Measurements from ENCODE around the gene SIGLEC5. TPM values are rescaled to one million over a fixed set of nuclear protein-coding genes. Genes with fewer than 3 reads are reported as not detected.

SIGLEC5 gene
- total and polyA plus RNA-seq, 2 experiments from 2014 or later, result not detected

DNA sequence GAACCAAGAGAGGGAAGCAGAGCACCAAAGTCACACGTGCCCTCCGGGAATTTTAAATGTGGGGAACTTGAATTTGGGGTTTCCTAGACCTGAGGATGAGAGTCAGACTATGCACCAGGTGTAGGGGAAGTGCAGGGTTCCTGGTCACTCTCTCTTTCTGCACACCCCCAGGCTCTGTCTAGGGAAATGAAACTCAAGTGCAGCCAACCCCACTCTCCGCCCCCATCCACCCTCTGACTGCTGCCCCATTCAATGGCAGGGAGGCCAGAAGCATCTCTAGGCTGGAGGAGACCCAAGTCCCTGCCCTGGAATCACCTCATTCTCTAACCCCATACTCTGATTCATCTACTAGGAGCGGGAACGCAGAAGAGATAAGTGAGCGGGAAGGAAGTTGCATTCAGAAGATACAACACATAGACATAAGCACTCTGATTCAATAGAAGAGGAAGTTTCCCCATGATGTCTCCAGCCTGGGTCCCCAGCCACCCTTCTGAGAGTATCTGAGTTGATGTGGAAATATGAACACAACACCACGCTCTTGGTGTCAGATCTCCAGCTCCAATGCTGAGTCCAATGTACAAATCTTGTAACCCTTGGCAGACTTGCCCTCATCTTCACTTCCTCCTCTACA lies 21.1 kb upstream of the SIGLEC5 start:
- Mint-ChIP-seq H3K9me3 (peaks cover 85% of the 10 kb centered on the region), H3K27me3 (ENCODE audit: insufficient read depth, low read depth, poor library complexity) (peaks cover 2% of the 10 kb centered on the region), H3K4me1 (no peaks in the 10 kb centered on the region), H3K36me3 (ENCODE audit: low read depth) (peaks cover 14% of the 10 kb centered on the region), H3K4me3 (no peak overlapping the region), H3K27ac (no peak overlapping the region)
- H3K4me1 ChIP-seq (ENCODE audit: insufficient read depth), result no peaks in the 10 kb centered on the region
- H4K20me1 ChIP-seq (replicated peaks; ENCODE audit: insufficient read depth), result no peaks in the 10 kb centered on the region
- H3K79me2 ChIP-seq (replicated peaks; ENCODE audit: insufficient read depth), result no peaks in the 10 kb centered on the region
- H3K27me3 ChIP-seq (ENCODE audit: insufficient read depth), result no peaks in the 10 kb centered on the region
- H3K4me3 ChIP-seq, result no peak overlapping the region
- H3K36me3 ChIP-seq (ENCODE audit: insufficient read depth), result no peaks in the 10 kb centered on the region
- H2AFZ ChIP-seq, result no peak overlapping the region
- TF ChIP-seq CREB1 (CRISPR knock-in tag; IDR thresholded peaks at IDR 0.05; ENCODE audit: low read depth) (no peak), ETS1 (IDR thresholded peaks at IDR 0.05) (no peak), NANOG (IDR thresholded peaks at IDR 0.05; ENCODE audit: borderline replicate concordance) (no peak), ZNF114 (CRISPR knock-in tag; IDR thresholded peaks at IDR 0.05) (no peak), EZH2 (IDR thresholded peaks at IDR 0.05; ENCODE audit: low read depth, unreplicated experiment) (no peak), ZNF462 (CRISPR knock-in tag; IDR thresholded peaks at IDR 0.05) (no peak), STAT1 (IDR thresholded peaks at IDR 0.05; ENCODE audit: unreplicated experiment) (no peak), EZH2phosphoT487 (IDR thresholded peaks at IDR 0.05; ENCODE audit: unreplicated experiment) (no peak), POLR2AphosphoS5 (IDR thresholded peaks at IDR 0.05; ENCODE audit: low read depth) (no peak), JUNB (IDR thresholded peaks at IDR 0.05; ENCODE audit: unreplicated experiment) (no peak), ZNF331 (CRISPR knock-in tag; IDR thresholded peaks at IDR 0.05; ENCODE audit: low read depth) (no peak)
- TF ChIP-seq, protein P1, sequence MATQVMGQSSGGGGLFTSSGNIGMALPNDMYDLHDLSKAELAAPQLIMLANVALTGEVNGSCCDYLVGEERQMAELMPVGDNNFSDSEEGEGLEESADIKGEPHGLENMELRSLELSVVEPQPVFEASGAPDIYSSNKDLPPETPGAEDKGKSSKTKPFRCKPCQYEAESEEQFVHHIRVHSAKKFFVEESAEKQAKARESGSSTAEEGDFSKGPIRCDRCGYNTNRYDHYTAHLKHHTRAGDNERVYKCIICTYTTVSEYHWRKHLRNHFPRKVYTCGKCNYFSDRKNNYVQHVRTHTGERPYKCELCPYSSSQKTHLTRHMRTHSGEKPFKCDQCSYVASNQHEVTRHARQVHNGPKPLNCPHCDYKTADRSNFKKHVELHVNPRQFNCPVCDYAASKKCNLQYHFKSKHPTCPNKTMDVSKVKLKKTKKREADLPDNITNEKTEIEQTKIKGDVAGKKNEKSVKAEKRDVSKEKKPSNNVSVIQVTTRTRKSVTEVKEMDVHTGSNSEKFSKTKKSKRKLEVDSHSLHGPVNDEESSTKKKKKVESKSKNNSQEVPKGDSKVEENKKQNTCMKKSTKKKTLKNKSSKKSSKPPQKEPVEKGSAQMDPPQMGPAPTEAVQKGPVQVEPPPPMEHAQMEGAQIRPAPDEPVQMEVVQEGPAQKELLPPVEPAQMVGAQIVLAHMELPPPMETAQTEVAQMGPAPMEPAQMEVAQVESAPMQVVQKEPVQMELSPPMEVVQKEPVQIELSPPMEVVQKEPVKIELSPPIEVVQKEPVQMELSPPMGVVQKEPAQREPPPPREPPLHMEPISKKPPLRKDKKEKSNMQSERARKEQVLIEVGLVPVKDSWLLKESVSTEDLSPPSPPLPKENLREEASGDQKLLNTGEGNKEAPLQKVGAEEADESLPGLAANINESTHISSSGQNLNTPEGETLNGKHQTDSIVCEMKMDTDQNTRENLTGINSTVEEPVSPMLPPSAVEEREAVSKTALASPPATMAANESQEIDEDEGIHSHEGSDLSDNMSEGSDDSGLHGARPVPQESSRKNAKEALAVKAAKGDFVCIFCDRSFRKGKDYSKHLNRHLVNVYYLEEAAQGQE (IDR thresholded peaks at IDR 0.05; ENCODE audit: unreplicated experiment), result no peak
- TF ChIP-seq, protein P2, sequence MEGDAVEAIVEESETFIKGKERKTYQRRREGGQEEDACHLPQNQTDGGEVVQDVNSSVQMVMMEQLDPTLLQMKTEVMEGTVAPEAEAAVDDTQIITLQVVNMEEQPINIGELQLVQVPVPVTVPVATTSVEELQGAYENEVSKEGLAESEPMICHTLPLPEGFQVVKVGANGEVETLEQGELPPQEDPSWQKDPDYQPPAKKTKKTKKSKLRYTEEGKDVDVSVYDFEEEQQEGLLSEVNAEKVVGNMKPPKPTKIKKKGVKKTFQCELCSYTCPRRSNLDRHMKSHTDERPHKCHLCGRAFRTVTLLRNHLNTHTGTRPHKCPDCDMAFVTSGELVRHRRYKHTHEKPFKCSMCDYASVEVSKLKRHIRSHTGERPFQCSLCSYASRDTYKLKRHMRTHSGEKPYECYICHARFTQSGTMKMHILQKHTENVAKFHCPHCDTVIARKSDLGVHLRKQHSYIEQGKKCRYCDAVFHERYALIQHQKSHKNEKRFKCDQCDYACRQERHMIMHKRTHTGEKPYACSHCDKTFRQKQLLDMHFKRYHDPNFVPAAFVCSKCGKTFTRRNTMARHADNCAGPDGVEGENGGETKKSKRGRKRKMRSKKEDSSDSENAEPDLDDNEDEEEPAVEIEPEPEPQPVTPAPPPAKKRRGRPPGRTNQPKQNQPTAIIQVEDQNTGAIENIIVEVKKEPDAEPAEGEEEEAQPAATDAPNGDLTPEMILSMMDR (conservative IDR thresholded peaks at IDR 0.05; ENCODE audit: low read depth in 2 of 2), result no peak
- 0 out of 2 replicates have a peak, but pooled peaks cover 5% of the 10 kb centered on the region for H3K9me2 ChIP-seq (ENCODE audit: insufficient read depth)
- no peak overlapping the region for H3K27ac ChIP-seq (ENCODE audit: low read depth)
- no peak overlapping the region for H3K4me2 ChIP-seq
- ATAC-seq (no peak), DNase-seq (ENCODE audit: low spot score) (no peak)
- no peaks in the 10 kb centered on the region for H3F3A ChIP-seq (replicated peaks; ENCODE audit: low read depth)
